K562 (cell line): ENCODE measurements around the gene CTBS. TPM values are rescaled to one million over a fixed set of nuclear protein-coding genes. Genes with fewer than 3 reads are reported as not detected.
A peak's percentile ranks its signal among the peaks of the same experiment; 100 is the strongest.

ENCODE experiments used
- ATAC-seq: fragments of 200-7000 bp; cut with Tn5 transposase; 3 replicates; pipeline ENCODE4 v1.9.1; 2020; ENCODE audit warnings: moderate library complexity
- BruUV-seq: library from RNA; stranded (reverse); fragments of 400-500 nt; replicated peaks from 2 replicates; lab custom pipeline; 2021; lab: Mats Ljungman, UMichigan
- CTCF ChIA-PET: fragments of 300-600 bp; formaldehyde crosslinking; extraction: SDS; loops from one replicate; lab custom pipeline; 2021; ENCODE audit warnings: low intra/inter-chr PET ratio; lab: Yijun Ruan, JAX
- POLR2A ChIA-PET: fragments of 300-600, 350-650 bp; sonication (Branson Sonifier 250); formaldehyde crosslinking; extraction: SDS; loops from one replicate; lab custom pipeline; 2021; ENCODE audit warnings: antibody characterized with exemption, inconsistent platforms; lab: Yijun Ruan, JAX
- DNase-seq, 4 experiments: peaks; one replicate each; pipeline versions ENCODE4 v3.0.0 to v3.0.0-alpha.2; 2011 to 2018; ENCODE audit warnings: low spot score in 3 of 4, mixed read lengths in 3 of 4; ENCODE audit errors: extremely low read depth in 1 of 4
- FAIRE-seq: peaks from 2 replicates; lab custom pipeline; 2011; peaks lifted over from hg19 to GRCh38; lab: Jason Lieb, UNC
- H2AFZ ChIP-seq: 2 replicates; pipeline ENCODE4 v1.6.0; 2011; ENCODE audit warnings: low read depth, low read length, control low read depth, inconsistent platforms
- H3K27ac ChIP-seq: fragments of 200-600 bp; 3 replicates; pipeline ENCODE4 v1.8.0; 2011; ENCODE audit warnings: low read depth, mild to moderate bottlenecking, control low read depth, inconsistent platforms, low read length, moderate library complexity, mixed read lengths; ENCODE audit errors: extremely low read depth
- H3K27me3 ChIP-seq, 2 experiments: fragments of 300-600 bp in 1 of 2; 2 replicates in 1 of 2; 3 replicates in 1 of 2; pipeline versions ENCODE4 v1.6.0 to v1.8.0; 2011; ENCODE audit warnings: inconsistent platforms in 2 of 2, low read length in 2 of 2, mild to moderate bottlenecking in 1 of 2, mixed read lengths in 1 of 2, moderate library complexity in 1 of 2; ENCODE audit not compliant: control insufficient read depth in 2 of 2, insufficient read depth in 2 of 2
- H3K36me3 ChIP-seq: fragments of 300-600 bp; 3 replicates; pipeline ENCODE4 v1.8.0; 2011; ENCODE audit warnings: mild to moderate bottlenecking, low read length, inconsistent platforms; ENCODE audit not compliant: control insufficient read depth, insufficient read depth
- H3K4me1 ChIP-seq, 2 experiments: fragments of 200-600 bp in 1 of 2; replicated peaks in 1 of 2; 2 replicates in 1 of 2; 3 replicates in 1 of 2; pipeline versions ENCODE4 v1.5.1 to v1.8.0; 2011; ENCODE audit warnings: inconsistent platforms in 2 of 2, low read length in 2 of 2, mild to moderate bottlenecking in 1 of 2, mixed read lengths in 1 of 2, moderate library complexity in 1 of 2; ENCODE audit not compliant: control insufficient read depth in 2 of 2, insufficient read depth in 2 of 2
- H3K4me2 ChIP-seq: 2 replicates; pipeline ENCODE4 v1.6.1; 2011; ENCODE audit warnings: low read length, control low read depth, inconsistent platforms, mixed read lengths; ENCODE audit not compliant: insufficient read depth
- H3K4me3 ChIP-seq: fragments of 200-600 bp; sonication (generic), shearing (Covaris generic); 2 replicates; pipeline ENCODE4 v1.5.1; 2016; ENCODE audit warnings: control low read depth, inconsistent platforms
- H3K79me2 ChIP-seq: fragments of 200-600 bp; 3 replicates; pipeline ENCODE4 v1.8.0; 2011; ENCODE audit warnings: low read length, inconsistent platforms; ENCODE audit not compliant: control insufficient read depth, insufficient read depth
- H3K9ac ChIP-seq, 2 experiments: 2 replicates each; pipeline versions ENCODE4 v1.6.0 to v1.6.1; 2011; ENCODE audit warnings: low read depth in 2 of 2, low read length in 2 of 2, control low read depth in 1 of 2, inconsistent platforms in 1 of 2, mild to moderate bottlenecking in 1 of 2, mixed read lengths in 1 of 2; ENCODE audit not compliant: insufficient read depth in 1 of 2
- H3K9me1 ChIP-seq: one replicate; pipeline ENCODE4 v1.6.0; 2011; ENCODE audit warnings: inconsistent platforms, mild to moderate bottlenecking, low read length, moderate library complexity; ENCODE audit not compliant: control insufficient read depth, insufficient read depth
- H3K9me3 ChIP-seq: replicated peaks from 2 replicates; pipeline ENCODE4 v1.5.1; 2011; ENCODE audit warnings: low read depth, low read length, inconsistent platforms; ENCODE audit not compliant: control insufficient read depth, insufficient read depth
- H4K20me1 ChIP-seq: replicated peaks from 2 replicates; pipeline ENCODE4 v1.6.1; 2011; ENCODE audit warnings: low read length, inconsistent platforms, mixed read lengths; ENCODE audit not compliant: control insufficient read depth, insufficient read depth
- HNRNPH1 ChIP-seq: fragments of 200-400 bp; formaldehyde crosslinking; optimal IDR thresholded peaks from 2 replicates; pipeline ENCODE3; 2017; ENCODE audit warnings: low read depth, mild to moderate bottlenecking, low read length, moderate library complexity
- KDM1A ChIP-seq, 2 experiments: fragments of 450-650 bp; IDR thresholded peaks; 2 replicates each; pipeline ENCODE4 v1.6.1; 2016; ENCODE audit warnings: mild to moderate bottlenecking in 2 of 2
- KLF16 ChIP-seq: IDR thresholded peaks from 2 replicates; pipeline ENCODE4 v1.6.1; 2016; ENCODE audit warnings: antibody characterized with exemption
- RBM25 ChIP-seq: fragments of 200-400 bp; formaldehyde crosslinking; IDR thresholded peaks from 2 replicates; pipeline ENCODE4 v1.6.1; 2018; ENCODE audit warnings: low read length, low read depth, moderate library complexity; ENCODE audit not compliant: severe bottlenecking
- XRCC3 ChIP-seq: fragments of 450-650 bp; IDR thresholded peaks from 2 replicates; pipeline ENCODE4 v1.6.1; 2017; ENCODE audit warnings: mild to moderate bottlenecking, moderate library complexity
- WGBS: fragments of 100-300 bp; shearing (Covaris generic); methylation state at CpG from one replicate; pipeline ENCODE4 v1.1.6; 2016; ENCODE audit warnings: low coverage, mixed read lengths; ENCODE audit not compliant: insufficient coverage; ENCODE audit errors: missing lambda C conversion rate; 5-methylcytosine and 5-hydroxymethylcytosine counted together
- in situ Hi-C: fragments of 300-500 bp; cut with MboI; formaldehyde crosslinking; loops from 4 replicates; pipeline ENCODE4 v1.15.0; 2018; ENCODE audit warnings: inconsistent platforms, mixed read lengths
- intact Hi-C: fragments of 100-400 bp; cut with micrococcal nuclease; formaldehyde crosslinking; loops from 2 replicates; pipeline ENCODE4 v1.14.2; 2022
- polyA plus RNA-seq, 8 experiments: library from polyadenylated mRNA; depleted of rRNA in 4 of 8; stranded (reverse) in 5 of 8; unstranded in 3 of 8; fragments of >200 nt; fragmentation: Nextera tagmentation in 2 of 8; fragmentation: Illumina TruSeq in 1 of 8; extraction: Ambion mirVana in 2 of 8; extraction: Trizol in 1 of 8; gene quantifications; 2 replicates each; pipeline versions ENCODE4 v1.2.1 to v1.2.3, GENCODE V29; 2011 to 2014; ENCODE audit warnings: inconsistent platforms in 1 of 8, missing spikeins in 1 of 8
- total RNA-seq, 7 experiments: library from RNA; depleted of rRNA in 6 of 7; stranded (reverse); fragments of >200 nt in 6 of 7; fragmentation: Illumina TruSeq in 2 of 7; extraction: Trizol in 2 of 7; gene quantifications; 2 replicates each; pipeline versions ENCODE4 v1.2.1 to v1.2.3, GENCODE V29; 2011 to 2021; ENCODE audit warnings: low replicate concordance in 1 of 7
- TF ChIP-seq, protein P1 (sequence below): fragments of 450-650 bp; IDR thresholded peaks from 2 replicates; pipeline ENCODE4 v1.6.1; 2016; ENCODE audit warnings: mild to moderate bottlenecking
- TF ChIP-seq, protein P2 (sequence below): fragments of 450-650 bp; IDR thresholded peaks from one replicate; pipeline ENCODE4 v1.6.1; 2018; ENCODE audit warnings: mild to moderate bottlenecking, moderate library complexity; ENCODE audit not compliant: partially characterized antibody

CTBS gene
- total and polyA plus RNA-seq, 9 of the 15 experiments (the other 6 are each of a cell fraction or from before 2014, with no cell fraction given): 3.0 to 19.8 (median 9.9) TPM

DNA sequence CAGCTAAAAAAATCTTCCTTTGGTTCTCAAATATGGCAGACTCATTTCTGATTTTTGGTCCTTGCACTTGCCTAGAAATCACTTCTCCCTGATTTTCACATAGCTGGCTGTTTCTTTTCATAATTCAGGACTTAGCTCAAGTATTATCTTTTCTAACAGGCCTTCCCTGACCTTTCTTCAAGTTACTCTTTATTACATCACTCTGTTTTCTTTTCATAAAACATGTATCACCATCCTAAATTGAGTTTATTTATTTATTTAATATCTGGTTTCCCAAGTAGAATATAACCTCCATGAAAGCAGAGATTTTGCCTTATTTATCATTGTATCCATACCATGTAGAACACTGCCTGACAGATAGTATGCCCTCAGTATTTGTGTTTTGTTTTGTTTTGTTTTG is 49.6 kb downstream of the CTBS start (continued):
- TF ChIP-seq HNRNPH1: no peak
- TF ChIP-seq, protein P1, sequence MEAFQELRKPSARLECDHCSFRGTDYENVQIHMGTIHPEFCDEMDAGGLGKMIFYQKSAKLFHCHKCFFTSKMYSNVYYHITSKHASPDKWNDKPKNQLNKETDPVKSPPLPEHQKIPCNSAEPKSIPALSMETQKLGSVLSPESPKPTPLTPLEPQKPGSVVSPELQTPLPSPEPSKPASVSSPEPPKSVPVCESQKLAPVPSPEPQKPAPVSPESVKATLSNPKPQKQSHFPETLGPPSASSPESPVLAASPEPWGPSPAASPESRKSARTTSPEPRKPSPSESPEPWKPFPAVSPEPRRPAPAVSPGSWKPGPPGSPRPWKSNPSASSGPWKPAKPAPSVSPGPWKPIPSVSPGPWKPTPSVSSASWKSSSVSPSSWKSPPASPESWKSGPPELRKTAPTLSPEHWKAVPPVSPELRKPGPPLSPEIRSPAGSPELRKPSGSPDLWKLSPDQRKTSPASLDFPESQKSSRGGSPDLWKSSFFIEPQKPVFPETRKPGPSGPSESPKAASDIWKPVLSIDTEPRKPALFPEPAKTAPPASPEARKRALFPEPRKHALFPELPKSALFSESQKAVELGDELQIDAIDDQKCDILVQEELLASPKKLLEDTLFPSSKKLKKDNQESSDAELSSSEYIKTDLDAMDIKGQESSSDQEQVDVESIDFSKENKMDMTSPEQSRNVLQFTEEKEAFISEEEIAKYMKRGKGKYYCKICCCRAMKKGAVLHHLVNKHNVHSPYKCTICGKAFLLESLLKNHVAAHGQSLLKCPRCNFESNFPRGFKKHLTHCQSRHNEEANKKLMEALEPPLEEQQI: no peak
- TF ChIP-seq KDM1A (IDR thresholded peaks at IDR 0.05): 0 out of 4 replicates have a peak, but pooled peaks of 1 of the 2 experiments have one; percentile 18
- no peak for TF ChIP-seq KLF16
- TF ChIP-seq, protein P2, sequence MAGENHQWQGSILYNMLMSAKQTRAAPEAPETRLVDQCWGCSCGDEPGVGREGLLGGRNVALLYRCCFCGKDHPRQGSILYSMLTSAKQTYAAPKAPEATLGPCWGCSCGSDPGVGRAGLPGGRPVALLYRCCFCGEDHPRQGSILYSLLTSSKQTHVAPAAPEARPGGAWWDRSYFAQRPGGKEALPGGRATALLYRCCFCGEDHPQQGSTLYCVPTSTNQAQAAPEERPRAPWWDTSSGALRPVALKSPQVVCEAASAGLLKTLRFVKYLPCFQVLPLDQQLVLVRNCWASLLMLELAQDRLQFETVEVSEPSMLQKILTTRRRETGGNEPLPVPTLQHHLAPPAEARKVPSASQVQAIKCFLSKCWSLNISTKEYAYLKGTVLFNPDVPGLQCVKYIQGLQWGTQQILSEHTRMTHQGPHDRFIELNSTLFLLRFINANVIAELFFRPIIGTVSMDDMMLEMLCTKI: no peak

DNA sequence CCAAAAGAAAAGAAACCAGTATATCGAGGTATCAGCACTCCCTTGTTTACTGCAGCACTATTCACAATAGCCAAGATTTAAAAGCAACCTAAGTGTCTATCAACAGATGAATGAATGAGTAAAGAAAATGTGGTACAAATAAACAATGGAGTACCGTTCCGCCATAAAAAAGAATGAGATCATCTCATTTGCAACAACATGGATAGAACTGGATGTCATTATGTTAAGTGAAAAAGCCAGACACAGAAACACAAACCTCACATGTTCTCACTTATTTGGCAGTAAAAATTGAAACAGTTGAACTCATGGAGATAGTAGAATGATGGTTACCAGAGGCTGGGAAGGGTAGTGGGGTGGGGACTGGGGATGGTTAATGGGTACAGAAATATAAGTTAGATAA is 63.6 kb downstream of the CTBS start:
- H2AFZ ChIP-seq: no peak overlapping the region
- intact Hi-C loops: no loop called here
- H3K79me2 ChIP-seq: peaks cover 24% of the 10 kb centered on the region
- POLR2A ChIA-PET: no interaction called here
- no peak overlapping the region for H3K4me2 ChIP-seq
- WGBS: 87% methylated on average over 3 of the region's 3 CpGs
- peak; percentile 2 for TF ChIP-seq RBM25
- no peak for TF ChIP-seq XRCC3
- TF ChIP-seq, all 486 proteins: peak for 1
- peaks cover 3 to 4% of the 10 kb centered on the region in 2 experiments; a peak in 3 of 5 replicates for H3K4me1 ChIP-seq
- DNase-seq (no peak), ATAC-seq (no peak), FAIRE-seq (no peak)
- H3K9ac ChIP-seq: no peak overlapping the region
- H3K27me3 ChIP-seq: no peaks in the 10 kb centered on the region
- H4K20me1 ChIP-seq: no peaks in the 10 kb centered on the region
- H3K27ac ChIP-seq: no peak overlapping the region
- CTCF ChIA-PET: no interaction called here
- H3K9me3 ChIP-seq: no peaks in the 10 kb centered on the region; the same call in 1 of the 2 replicates
- no peak overlapping the region for H3K4me3 ChIP-seq
- in situ Hi-C loops: no loop called here
- no peaks in the 10 kb centered on the region for H3K36me3 ChIP-seq
- BruUV-seq: no TSS peak
- no peaks in the 10 kb centered on the region for H3K9me1 ChIP-seq
